HUES64 (cell line): Measurements from ENCODE around the gene OR4E1.
"Not testable (repeated sequence)": the region's sequence is repeated elsewhere in the genome, so short reads cannot be mapped to it uniquely, and the experiment has no call there.

Source experiments
- H3K27ac ChIP-seq: 2 replicates; pipeline ENCODE4 v1.7.0; 2013; ENCODE audit warnings: low read depth, low read length, inconsistent platforms
- H3K27me3 ChIP-seq: 2 replicates; pipeline ENCODE4 v1.6.1; 2013; ENCODE audit warnings: mild to moderate bottlenecking, low read length; ENCODE audit not compliant: insufficient read depth
- H3K36me3 ChIP-seq: 2 replicates; pipeline ENCODE4 v1.6.1; 2013; ENCODE audit warnings: mild to moderate bottlenecking, low read length; ENCODE audit not compliant: insufficient read depth
- H3K4me1 ChIP-seq: 2 replicates; pipeline ENCODE4 v1.6.1; 2013; ENCODE audit warnings: mild to moderate bottlenecking, low read length, moderate library complexity; ENCODE audit not compliant: insufficient read depth
- H3K4me3 ChIP-seq: 2 replicates; pipeline ENCODE4 v1.5.1; 2013; ENCODE audit warnings: mild to moderate bottlenecking, low read length, moderate library complexity
- H3K9ac ChIP-seq: 2 replicates; pipeline ENCODE4 v1.6.1; 2013; ENCODE audit warnings: mild to moderate bottlenecking, low read depth, low read length
- H3K9me3 ChIP-seq: 2 replicates; pipeline ENCODE4 v1.6.1; 2013; ENCODE audit warnings: low read depth, low read length; ENCODE audit not compliant: insufficient read depth
- WGBS: fragments of 150-250, 120-280 bp; methylation state at CpG from one replicate; pipeline ENCODE4 v1.1.7; 2013; ENCODE audit warnings: missing lambda C conversion rate; 5-methylcytosine and 5-hydroxymethylcytosine counted together

OR4E1 gene

DNA sequence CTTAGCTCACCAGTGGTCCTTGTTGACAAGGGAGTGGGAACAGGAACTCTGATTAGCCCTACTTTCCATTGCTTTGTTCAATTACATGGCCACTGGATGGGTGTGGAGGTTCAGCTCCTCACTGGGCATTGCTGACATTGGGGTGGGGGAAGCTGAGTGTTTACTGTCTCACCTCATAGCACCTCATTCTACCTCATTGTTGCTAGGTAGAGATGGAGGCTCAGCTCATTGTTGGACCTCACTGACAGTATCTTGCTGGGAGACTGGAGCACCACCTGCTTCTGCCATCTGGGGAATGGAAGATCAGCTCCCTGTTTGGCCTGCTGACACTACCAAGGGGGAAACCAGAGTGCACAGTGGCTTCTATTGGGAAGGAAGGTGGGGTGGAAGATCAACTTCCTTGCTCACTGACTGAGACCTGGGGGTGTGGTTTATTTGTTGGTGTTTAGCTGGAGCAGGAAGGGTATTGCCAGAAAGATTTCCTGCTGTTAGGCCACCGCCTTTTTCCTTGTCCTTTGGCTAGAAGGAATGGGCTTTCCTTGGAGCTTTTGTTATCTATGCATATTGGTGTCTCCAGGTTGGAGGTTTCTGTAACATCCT lies 21.3 kb downstream of the OR4E1 start:
- H3K4me3 ChIP-seq, result no peak overlapping the region
- no peak overlapping the region for H3K27ac ChIP-seq
- H3K36me3 ChIP-seq, result no peaks in the 10 kb centered on the region
- no peaks in the 10 kb centered on the region for H3K27me3 ChIP-seq
- H3K9ac ChIP-seq, result no peak overlapping the region
- H3K4me1 ChIP-seq, result peaks cover 9% of the 10 kb centered on the region
- 52% methylated on average over 1 of the region's 1 CpG for WGBS
- H3K9me3 ChIP-seq, result no peaks in the 10 kb centered on the region

DNA sequence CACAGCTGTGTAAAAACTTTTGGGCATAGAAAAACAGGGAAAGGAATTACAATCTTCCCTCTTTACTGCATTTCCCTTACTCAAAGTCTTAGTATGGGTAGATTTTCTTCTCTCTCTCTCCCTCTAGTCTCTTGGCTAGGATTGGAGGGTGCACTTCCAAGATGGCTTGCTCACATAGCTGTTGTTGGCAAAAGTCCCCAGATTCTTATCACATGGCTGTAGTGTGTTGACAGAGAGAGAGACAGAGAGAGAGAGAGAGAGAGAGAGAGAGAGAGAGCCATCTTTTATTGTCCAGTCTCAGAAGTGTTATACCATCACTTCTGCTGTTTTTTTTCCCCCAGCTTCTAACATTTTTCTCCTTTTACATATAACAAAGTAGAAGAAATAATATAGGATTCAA lies 26.2 kb downstream of the OR4E1 start:
- Histone ChIP-seq H3K36me3 (no peaks in the 10 kb centered on the region), H3K27ac (no peak overlapping the region), H3K4me3 (no peak overlapping the region), H3K4me1 (peaks cover 14% of the 10 kb centered on the region), H3K27me3 (no peaks in the 10 kb centered on the region), H3K9ac (no peak overlapping the region), H3K9me3 (no peaks in the 10 kb centered on the region)

- Histone ChIP-seq H3K4me1 (peaks cover 9% of the 10 kb centered on the region), H3K9me3 (no peaks in the 10 kb centered on the region), H3K27me3 (no peaks in the 10 kb centered on the region), H3K36me3 (no peaks in the 10 kb centered on the region), H3K4me3 (no peak overlapping the region), H3K27ac (no peak overlapping the region), H3K9ac (no peak overlapping the region)
- 77% methylated on average over 5 of the region's 5 CpGs for WGBS
Measured at GRCh38 chr14:21643407-21643806, 30.2 kb downstream of the OR4E1 start.

- Histone ChIP-seq H3K9me3 (no peaks in the 10 kb centered on the region), H3K9ac (no peak overlapping the region), H3K27me3 (no peaks in the 10 kb centered on the region), H3K4me3 (no peak overlapping the region), H3K4me1 (peaks cover 9% of the 10 kb centered on the region), H3K27ac (no peak overlapping the region), H3K36me3 (no peaks in the 10 kb centered on the region)
- WGBS, result 82% methylated on average over 3 of the region's 3 CpGs
Measured at GRCh38 chr14:21642683-21643082, 30.9 kb downstream of the OR4E1 start.

GRCh38 chr14:21634840-21635239 lies 38.8 kb downstream of the OR4E1 start, which contains the start of gene OR10G2:
Gene OR10G2 (minus strand): TSS chr14:21634940. CDS start chr14:21634842, 98 bp downstream.
- WGBS, result 89% methylated on average over 4 of the region's 4 CpGs

DNA sequence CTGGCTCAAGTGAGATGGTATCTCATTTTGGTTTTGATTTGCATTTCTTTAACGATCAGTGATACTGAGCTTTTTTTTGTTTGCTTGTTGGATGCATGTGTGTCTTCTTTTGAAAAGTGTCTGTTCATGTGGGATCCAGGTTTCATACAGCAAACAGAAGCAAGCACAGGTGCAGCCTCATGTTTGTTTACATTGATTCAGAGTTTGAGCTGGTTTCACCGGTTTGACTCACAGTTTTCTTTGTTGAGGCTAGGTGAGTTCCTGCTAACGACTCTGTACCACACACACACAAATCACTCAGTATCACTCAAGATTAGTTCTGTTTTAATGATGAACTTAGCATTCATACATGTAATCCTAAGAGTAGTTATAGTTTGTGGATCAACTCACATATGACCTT lies 42.5 kb downstream of the OR4E1 start:
- 33% methylated on average over 3 of the region's 3 CpGs for WGBS
- H3K27me3 ChIP-seq, result no peaks in the 10 kb centered on the region
- H3K9me3 ChIP-seq, result no peaks in the 10 kb centered on the region
- no peaks in the 10 kb centered on the region for H3K4me1 ChIP-seq
- H3K9ac ChIP-seq, result no peak overlapping the region
- no peak overlapping the region for H3K4me3 ChIP-seq
- H3K36me3 ChIP-seq, result no peaks in the 10 kb centered on the region
- no peak overlapping the region for H3K27ac ChIP-seq

More at GRCh38 chr14:21634840-21635239, 38.8 kb downstream of the OR4E1 start, which contains the start of gene OR10G2:
- H3K4me3 ChIP-seq, result no peak within 1 kb of the TSS
- H3K9me3 ChIP-seq, result no peaks in the 10 kb centered on the region
- H3K27ac ChIP-seq, result no peak within 1 kb of the TSS
- no peaks in the 10 kb centered on the region for H3K36me3 ChIP-seq
- H3K4me1 ChIP-seq, result no peaks in the 10 kb centered on the region
- H3K9ac ChIP-seq, result no peak within 1 kb of the TSS
- H3K27me3 ChIP-seq, result no peaks in the 10 kb centered on the region

- H3K27ac ChIP-seq, H3K27me3 ChIP-seq, H3K4me1 ChIP-seq, H3K9me3 ChIP-seq, H3K4me3 ChIP-seq, H3K36me3 ChIP-seq, H3K9ac ChIP-seq: not testable (repeated sequence)
- WGBS, result 100% methylated on average over 1 of the region's 1 CpG
Measured at GRCh38 chr14:21630503-21630902, 43.1 kb downstream of the OR4E1 start.

DNA sequence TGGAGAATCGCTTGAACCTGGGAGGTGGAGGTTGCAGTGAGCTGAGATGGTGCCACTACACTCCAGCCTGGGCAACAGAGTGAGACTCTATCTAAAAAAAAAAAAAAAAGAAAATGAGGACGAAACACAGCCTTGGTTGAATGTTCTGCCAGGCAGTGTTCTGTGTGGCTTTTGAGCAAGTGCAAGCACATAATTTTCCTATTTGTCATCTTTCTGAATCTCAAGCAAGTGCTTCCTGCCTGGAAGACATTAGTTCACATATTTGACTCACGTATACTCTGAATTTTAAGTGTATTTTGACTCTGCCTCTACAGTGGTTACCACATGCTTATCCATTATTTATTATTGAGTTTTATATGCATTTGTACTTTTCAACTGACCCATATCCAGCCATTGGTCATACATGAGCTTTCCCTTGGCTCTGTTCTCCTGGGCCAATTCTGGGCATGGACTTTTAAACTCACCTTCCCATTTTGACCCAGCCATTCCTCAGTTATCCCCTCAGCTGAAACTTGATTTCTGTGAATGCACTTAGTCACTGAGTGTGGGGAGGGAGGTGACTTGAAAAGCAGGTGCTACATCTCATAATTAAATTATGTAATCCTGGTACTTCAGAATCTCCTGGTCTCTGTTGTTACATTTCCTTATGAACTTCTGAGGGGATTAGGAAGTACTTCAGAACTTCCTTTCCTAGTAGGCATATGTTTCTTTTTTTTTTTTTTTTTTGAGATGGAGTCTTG lies 47.0 kb downstream of the OR4E1 start:
- 71% methylated on average over 3 of the region's 3 CpGs for whole genome bisulfite sequencing
- no peak overlapping the region for H3K27ac ChIP-seq
- H3K9me3 ChIP-seq, result no peaks in the 10 kb centered on the region

More for the DNA sequence above, 47.0 kb downstream of the OR4E1 start:
- Histone ChIP-seq H3K9ac (no peak overlapping the region), H3K4me1 (no peaks in the 10 kb centered on the region), H3K4me3 (no peak overlapping the region), H3K36me3 (no peaks in the 10 kb centered on the region), H3K27me3 (no peaks in the 10 kb centered on the region)
